ENCODE data around the gene OTUD5. TPM values are rescaled to one million over a fixed set of nuclear protein-coding genes. Genes with fewer than 3 reads are reported as not detected.

The OTUD5 gene
- total RNA-seq, 3 donors from 2014 or later (not counting 1 experiment from before 2014, with no cell fraction given) = 92.2 to 106 (median 92.5) TPM

GRCh38 chrX:48923771-48924170 is 33.6 kb downstream of the OTUD5 start:
- Mint-ChIP-seq H3K4me1 (peaks cover 34 to 44% of the 10 kb centered on the region in 2 donors), H3K36me3 (no peaks in the 10 kb centered on the region), H3K4me3 (peak overlapping the region; percentile 43), H3K27me3 (ENCODE audit: low read depth in 2 of 2) (no peaks in the 10 kb centered on the region), H3K27ac (peak overlapping the region; percentile 57 to 86), H3K9me3 (no peaks in the 10 kb centered on the region)
- WGBS (ENCODE audit: insufficient coverage) = 73% methylated on average over 13 of the region's 13 CpGs
- Histone ChIP-seq H3K36me3 (ENCODE audit: control insufficient read depth, insufficient read depth, low read length) (peaks cover 11% of the 10 kb centered on the region), H3K27me3 (ENCODE audit: control insufficient read depth, insufficient read depth, low read length) (no peaks in the 10 kb centered on the region), H3K4me1 (ENCODE audit: control insufficient read depth, insufficient read depth, low read length) (peaks cover 77% of the 10 kb centered on the region), H3K4me3 (ENCODE audit: low read length) (no peak overlapping the region), H3K27ac (ENCODE audit: low read length) (peak overlapping the region; percentile 57), H3K9me3 (ENCODE audit: control insufficient read depth, insufficient read depth, low read length) (no peaks in the 10 kb centered on the region)
- DNase-seq = no peak
- intact Hi-C loops (cut with micrococcal nuclease) = no loop called here
- ATAC-seq = no peak
- TF ChIP-seq CTCF (IDR thresholded peaks at IDR 0.05) = no peak

GRCh38 chrX:48920718-48921104 is 36.7 kb downstream of the OTUD5 start:
- intact Hi-C loops (cut with micrococcal nuclease) = no loop called here
- H3K36me3 Mint-ChIP-seq = no peaks in the 10 kb centered on the region
- Histone ChIP-seq H3K4me1 (ENCODE audit: control insufficient read depth, insufficient read depth, low read length) (peaks cover 82% of the 10 kb centered on the region), H3K4me3 (ENCODE audit: low read length) (no peak overlapping the region), H3K36me3 (ENCODE audit: control insufficient read depth, insufficient read depth, low read length) (peaks cover 21% of the 10 kb centered on the region), H3K27ac (ENCODE audit: low read length) (peak overlapping the region; percentile 92), H3K9me3 (ENCODE audit: control insufficient read depth, insufficient read depth, low read length) (no peaks in the 10 kb centered on the region), H3K27me3 (ENCODE audit: control insufficient read depth, insufficient read depth, low read length) (no peaks in the 10 kb centered on the region)
- H3K4me3 Mint-ChIP-seq = peak overlapping the region; percentile 91
- no peak for TF ChIP-seq CTCF (IDR thresholded peaks at IDR 0.05)
- no peaks in the 10 kb centered on the region for H3K27me3 Mint-ChIP-seq (ENCODE audit: low read depth in 2 of 2)
- H3K27ac Mint-ChIP-seq = peak overlapping the region; percentile 96 to 99
- peaks cover 44 to 60% of the 10 kb centered on the region in 2 donors for H3K4me1 Mint-ChIP-seq
- DNase-seq = no peak
- no peak for ATAC-seq
- 83% methylated on average over 3 of the region's 4 CpGs for WGBS (ENCODE audit: insufficient coverage)
- H3K9me3 Mint-ChIP-seq = no peaks in the 10 kb centered on the region

- DNase-seq (peak in 1 of 2 donors; percentile 73), ATAC-seq (peak in 2 of 3 donors; percentile 8 to 33)
- no peak for TF ChIP-seq CTCF (IDR thresholded peaks at IDR 0.05)
- peaks cover 44 to 60% of the 10 kb centered on the region in 2 donors for H3K4me1 Mint-ChIP-seq
- peaks cover 22% of the 10 kb centered on the region for H3K36me3 ChIP-seq (ENCODE audit: control insufficient read depth, insufficient read depth, low read length)
- peaks cover 82% of the 10 kb centered on the region for H3K4me1 ChIP-seq (ENCODE audit: control insufficient read depth, insufficient read depth, low read length)
- intact Hi-C loops (cut with micrococcal nuclease) = loop anchor here (1.0 to 10.0 kb wide), 5 partner anchors 17 to 122 kb away; partner anchors contain the start of genes GRIPAP1, HDAC6 and TFE3
- H3K27me3 ChIP-seq (ENCODE audit: control insufficient read depth, insufficient read depth, low read length) = no peaks in the 10 kb centered on the region
- WGBS (ENCODE audit: insufficient coverage) = 5% methylated on average over 7 of the region's 8 CpGs
- no peaks in the 10 kb centered on the region for H3K9me3 ChIP-seq (ENCODE audit: control insufficient read depth, insufficient read depth, low read length)
- no peaks in the 10 kb centered on the region for H3K9me3 Mint-ChIP-seq
- H3K4me3 ChIP-seq (ENCODE audit: low read length) = peak overlapping the region; percentile 57
- H3K36me3 Mint-ChIP-seq = no peaks in the 10 kb centered on the region
- peak overlapping the region; percentile 91 for H3K4me3 Mint-ChIP-seq
- H3K27ac ChIP-seq (ENCODE audit: low read length) = peak overlapping the region; percentile 92
- no peaks in the 10 kb centered on the region for H3K27me3 Mint-ChIP-seq (ENCODE audit: low read depth in 2 of 2)
- H3K27ac Mint-ChIP-seq = peak overlapping the region; percentile 96 to 99
These were observed 37.3 kb downstream of the OTUD5 start for GRCh38 chrX:48919947-48920717.

All from natural killer cell (primary cell).